Measurements from ENCODE around the gene RCOR1.

The RCOR1 gene

DNA sequence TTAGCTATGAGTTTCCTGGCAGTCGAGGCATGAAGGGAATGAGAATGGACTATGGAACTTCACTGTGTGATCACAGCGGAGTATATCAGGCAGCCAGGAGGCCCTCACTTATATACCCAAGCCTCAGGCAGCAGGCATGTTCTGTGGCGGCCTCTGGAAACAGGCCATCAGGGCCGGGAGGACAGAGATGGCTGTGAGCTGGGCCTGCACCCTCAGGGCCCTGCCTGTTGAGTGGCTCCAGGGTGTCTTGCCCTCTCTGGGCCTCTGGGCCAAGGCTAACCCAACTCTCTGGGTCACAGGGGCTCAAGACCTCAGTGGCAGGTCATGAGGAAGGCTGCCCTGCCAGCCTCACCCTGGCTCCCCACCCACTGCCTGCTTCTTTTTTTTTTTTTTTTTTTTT, 33.9 kb upstream of the RCOR1 start:
- TF ChIP-seq, protein P1, sequence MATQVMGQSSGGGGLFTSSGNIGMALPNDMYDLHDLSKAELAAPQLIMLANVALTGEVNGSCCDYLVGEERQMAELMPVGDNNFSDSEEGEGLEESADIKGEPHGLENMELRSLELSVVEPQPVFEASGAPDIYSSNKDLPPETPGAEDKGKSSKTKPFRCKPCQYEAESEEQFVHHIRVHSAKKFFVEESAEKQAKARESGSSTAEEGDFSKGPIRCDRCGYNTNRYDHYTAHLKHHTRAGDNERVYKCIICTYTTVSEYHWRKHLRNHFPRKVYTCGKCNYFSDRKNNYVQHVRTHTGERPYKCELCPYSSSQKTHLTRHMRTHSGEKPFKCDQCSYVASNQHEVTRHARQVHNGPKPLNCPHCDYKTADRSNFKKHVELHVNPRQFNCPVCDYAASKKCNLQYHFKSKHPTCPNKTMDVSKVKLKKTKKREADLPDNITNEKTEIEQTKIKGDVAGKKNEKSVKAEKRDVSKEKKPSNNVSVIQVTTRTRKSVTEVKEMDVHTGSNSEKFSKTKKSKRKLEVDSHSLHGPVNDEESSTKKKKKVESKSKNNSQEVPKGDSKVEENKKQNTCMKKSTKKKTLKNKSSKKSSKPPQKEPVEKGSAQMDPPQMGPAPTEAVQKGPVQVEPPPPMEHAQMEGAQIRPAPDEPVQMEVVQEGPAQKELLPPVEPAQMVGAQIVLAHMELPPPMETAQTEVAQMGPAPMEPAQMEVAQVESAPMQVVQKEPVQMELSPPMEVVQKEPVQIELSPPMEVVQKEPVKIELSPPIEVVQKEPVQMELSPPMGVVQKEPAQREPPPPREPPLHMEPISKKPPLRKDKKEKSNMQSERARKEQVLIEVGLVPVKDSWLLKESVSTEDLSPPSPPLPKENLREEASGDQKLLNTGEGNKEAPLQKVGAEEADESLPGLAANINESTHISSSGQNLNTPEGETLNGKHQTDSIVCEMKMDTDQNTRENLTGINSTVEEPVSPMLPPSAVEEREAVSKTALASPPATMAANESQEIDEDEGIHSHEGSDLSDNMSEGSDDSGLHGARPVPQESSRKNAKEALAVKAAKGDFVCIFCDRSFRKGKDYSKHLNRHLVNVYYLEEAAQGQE (IDR thresholded peaks at IDR 0.05; ENCODE audit: insufficient read depth in 1 of 2, low read depth in 2 of 2, low read length in 2 of 2): no peak
- TF ChIP-seq FOXP2 (optimal IDR thresholded peaks at IDR 0.05; ENCODE audit: borderline replicate concordance, extremely low read depth, extremely low read length, insufficient read depth) (no peak), SIN3A (IDR thresholded peaks at IDR 0.05; ENCODE audit: borderline replicate concordance, insufficient read depth, low read length) (no peak), POLR2AphosphoS5 (IDR thresholded peaks at IDR 0.05; ENCODE audit: low read depth, low read length) (no peak), TAF1 (IDR thresholded peaks at IDR 0.05; ENCODE audit: borderline replicate concordance, insufficient read depth, low read length) (no peak)

DNA sequence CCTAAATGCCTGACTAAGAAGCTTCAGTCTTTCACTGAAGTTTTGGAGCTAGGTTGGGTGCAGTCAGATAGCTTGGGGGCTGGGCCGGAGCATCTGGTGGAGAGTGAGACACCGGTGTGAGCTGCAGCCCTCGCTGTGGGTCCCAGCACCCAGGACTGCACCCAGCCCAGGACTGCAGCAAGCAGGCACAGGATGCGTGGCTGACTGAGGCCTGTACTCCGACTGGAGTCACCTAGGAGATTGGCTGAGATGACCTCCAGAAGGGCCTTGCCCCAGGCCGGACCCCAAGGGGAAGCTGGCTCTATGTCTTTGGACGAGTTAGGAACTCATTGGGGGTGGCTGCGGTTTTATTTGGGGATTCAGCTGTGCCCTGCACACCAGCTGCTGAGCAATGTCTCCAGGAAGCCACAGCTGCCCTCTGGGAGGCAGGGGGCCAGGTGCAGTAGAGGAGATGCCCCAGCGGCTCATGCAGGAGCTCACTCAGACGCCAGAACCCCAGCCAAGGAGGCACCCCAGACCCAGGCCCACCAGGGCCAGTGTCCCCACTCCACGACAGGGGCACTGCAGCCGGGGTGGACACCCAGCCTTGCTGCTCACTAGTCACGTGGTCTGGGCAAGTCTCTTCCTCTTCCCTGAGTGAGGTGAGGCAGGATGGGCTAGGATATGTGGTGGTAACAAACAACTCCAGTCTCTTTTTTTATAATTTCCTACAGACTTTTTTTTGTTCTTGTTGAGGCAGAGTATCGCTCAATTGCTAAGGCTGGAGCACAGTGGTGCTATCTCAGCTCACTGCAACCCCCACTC, 31.8 kb upstream of the RCOR1 start:
- TF ChIP-seq SIN3A (IDR thresholded peaks at IDR 0.05; ENCODE audit: borderline replicate concordance, insufficient read depth, low read length) (no peak), TAF1 (IDR thresholded peaks at IDR 0.05; ENCODE audit: borderline replicate concordance, insufficient read depth, low read length) (no peak), FOXP2 (optimal IDR thresholded peaks at IDR 0.05; ENCODE audit: borderline replicate concordance, extremely low read depth, extremely low read length, insufficient read depth) (no peak), POLR2AphosphoS5 (IDR thresholded peaks at IDR 0.05; ENCODE audit: low read depth, low read length) (no peak)
- TF ChIP-seq, protein P1 (IDR thresholded peaks at IDR 0.05; ENCODE audit: insufficient read depth in 1 of 2, low read depth in 2 of 2, low read length in 2 of 2): no peak

DNA sequence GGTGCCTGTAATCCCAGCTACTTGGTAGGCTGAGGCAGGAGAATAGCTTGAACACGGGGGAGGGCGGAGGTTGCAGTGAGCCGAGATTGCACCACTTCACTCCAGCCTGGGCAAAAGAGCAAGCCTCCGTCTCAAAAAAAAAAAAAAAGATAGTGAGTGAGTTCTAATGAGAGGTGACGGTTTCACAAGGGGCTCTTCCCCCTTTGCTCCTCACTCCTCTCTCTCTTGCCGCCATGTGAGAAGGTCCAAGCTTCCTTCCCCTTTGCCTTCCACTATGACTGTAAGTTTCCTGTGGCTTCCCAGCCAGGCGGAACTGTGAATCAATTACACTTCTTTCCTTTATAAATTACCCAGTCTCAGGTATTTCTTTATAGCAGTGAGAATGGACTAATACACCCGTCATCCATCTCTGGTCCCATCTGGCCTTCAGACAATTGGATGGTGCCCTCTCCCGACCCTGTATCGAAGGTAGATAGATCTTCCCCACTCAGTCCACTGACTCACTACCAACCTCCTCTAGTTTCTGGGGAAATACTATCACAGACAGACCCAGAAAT, 27.0 kb upstream of the RCOR1 start:
- TF ChIP-seq SIN3A (IDR thresholded peaks at IDR 0.05; ENCODE audit: borderline replicate concordance, insufficient read depth, low read length): no peak

DNA sequence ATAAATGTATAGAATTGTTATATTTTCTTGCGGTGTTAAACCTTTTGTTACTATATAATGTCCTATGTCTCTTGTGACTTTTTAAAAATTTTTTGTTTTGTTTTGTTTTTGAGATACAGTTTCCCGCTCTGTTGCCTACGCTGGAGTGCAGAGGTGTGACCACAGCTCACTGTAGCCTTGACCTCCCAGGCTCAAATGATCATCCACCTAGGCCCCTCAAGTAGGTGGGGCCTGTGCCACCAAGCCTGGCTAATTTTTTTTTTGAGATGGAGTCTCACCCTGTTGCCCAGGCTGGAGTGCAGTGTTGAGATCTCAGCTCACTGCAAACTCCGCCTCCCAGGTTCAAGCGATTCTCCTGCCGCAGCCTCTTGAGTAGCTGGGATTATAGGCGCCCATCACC, 26.5 kb upstream of the RCOR1 start:
- TF ChIP-seq, protein P1 (IDR thresholded peaks at IDR 0.05; ENCODE audit: insufficient read depth in 1 of 2, low read depth in 2 of 2, low read length in 2 of 2): no peak
- TF ChIP-seq TAF1 (IDR thresholded peaks at IDR 0.05; ENCODE audit: borderline replicate concordance, insufficient read depth, low read length) (no peak), POLR2AphosphoS5 (IDR thresholded peaks at IDR 0.05; ENCODE audit: low read depth, low read length) (no peak), SIN3A (IDR thresholded peaks at IDR 0.05; ENCODE audit: borderline replicate concordance, insufficient read depth, low read length) (no peak), FOXP2 (optimal IDR thresholded peaks at IDR 0.05; ENCODE audit: borderline replicate concordance, extremely low read depth, extremely low read length, insufficient read depth) (no peak)

DNA sequence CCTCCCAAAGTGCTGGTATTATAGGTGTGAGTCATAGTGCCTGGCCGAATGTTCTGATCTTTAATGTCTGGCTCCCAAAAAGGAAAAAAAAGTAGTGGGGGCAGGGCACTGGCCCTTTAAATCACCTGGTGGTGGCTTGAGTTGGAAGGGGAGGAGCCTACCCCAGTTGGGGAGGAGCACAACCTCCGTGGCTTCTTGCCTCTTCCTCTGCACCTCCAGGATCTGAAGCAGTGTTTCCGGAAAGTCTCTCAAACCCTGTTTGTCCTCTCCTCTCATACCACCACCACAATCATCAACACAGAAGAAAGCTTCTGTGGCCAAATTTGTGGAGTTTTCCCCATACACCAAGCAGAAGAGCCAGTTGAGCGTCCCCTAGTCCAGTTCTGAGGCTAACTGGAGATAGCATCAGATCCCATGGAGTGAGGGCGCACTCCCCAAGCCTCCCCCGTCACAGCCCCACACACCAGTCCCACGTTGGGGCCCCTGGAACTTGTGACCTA, 24.3 kb upstream of the RCOR1 start:
- TF ChIP-seq POLR2AphosphoS5 (IDR thresholded peaks at IDR 0.05; ENCODE audit: low read depth, low read length): no peak; the same call in 1 of the 2 replicates
- no peak for TF ChIP-seq TAF1 (IDR thresholded peaks at IDR 0.05; ENCODE audit: borderline replicate concordance, insufficient read depth, low read length)
- TF ChIP-seq, protein P1 (IDR thresholded peaks at IDR 0.05; ENCODE audit: insufficient read depth in 1 of 2, low read depth in 2 of 2, low read length in 2 of 2): no peak
- TF ChIP-seq SIN3A (IDR thresholded peaks at IDR 0.05; ENCODE audit: borderline replicate concordance, insufficient read depth, low read length): no peak
- TF ChIP-seq FOXP2 (optimal IDR thresholded peaks at IDR 0.05; ENCODE audit: borderline replicate concordance, extremely low read depth, extremely low read length, insufficient read depth): no peak
